HG03103 (cell line): ENCODE results near the gene REN.

Experiments
- ATAC-seq: cut with Tn5 transposase; IDR thresholded peaks from one replicate; pipeline ENCODE4 v1.9.1; 2021; ENCODE audit warnings: low read depth; ENCODE audit not compliant: unreplicated experiment

Gene REN

DNA sequence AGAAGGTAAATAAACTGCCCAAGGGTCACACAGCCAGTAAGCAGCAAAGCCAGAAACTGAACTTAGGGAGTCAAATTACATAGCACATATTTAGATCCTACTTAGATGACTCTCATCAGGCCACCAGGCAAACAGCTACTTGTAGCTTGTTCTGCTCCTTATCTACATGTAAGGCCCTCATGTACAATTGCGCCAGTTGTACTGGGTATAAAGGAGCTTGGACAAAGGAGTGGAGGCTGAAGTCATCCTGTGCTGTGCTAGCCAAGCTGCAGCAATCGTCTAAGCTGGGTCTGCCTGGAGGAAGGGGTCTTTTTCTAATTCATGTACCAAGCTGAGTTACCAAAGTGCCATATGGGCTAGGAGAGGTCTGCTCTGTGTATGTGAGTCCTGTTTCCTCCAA, 27.0 kb downstream of the REN start:
- ATAC-seq, result no peak

DNA sequence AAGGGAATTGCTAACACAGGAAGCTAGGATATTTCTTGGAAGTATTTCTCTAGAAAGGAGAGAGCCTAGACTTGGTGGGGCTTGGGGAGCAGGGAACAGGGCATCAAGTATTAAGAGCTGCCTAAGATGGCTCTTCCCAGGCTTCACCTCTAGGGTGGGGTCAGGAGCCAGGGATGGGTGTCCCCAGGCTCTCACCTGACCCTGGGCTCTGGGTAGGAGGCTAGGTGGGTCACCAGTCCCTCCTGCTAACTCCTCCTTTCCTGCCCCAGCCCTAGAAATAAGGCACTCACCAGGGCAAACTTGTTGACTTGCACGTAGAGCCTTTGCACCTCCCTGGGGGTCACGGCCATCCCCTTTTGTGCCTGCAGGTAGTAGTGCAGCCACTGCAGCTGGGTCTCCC, 29.3 kb downstream of the REN start:
- no peak for ATAC-seq

DNA sequence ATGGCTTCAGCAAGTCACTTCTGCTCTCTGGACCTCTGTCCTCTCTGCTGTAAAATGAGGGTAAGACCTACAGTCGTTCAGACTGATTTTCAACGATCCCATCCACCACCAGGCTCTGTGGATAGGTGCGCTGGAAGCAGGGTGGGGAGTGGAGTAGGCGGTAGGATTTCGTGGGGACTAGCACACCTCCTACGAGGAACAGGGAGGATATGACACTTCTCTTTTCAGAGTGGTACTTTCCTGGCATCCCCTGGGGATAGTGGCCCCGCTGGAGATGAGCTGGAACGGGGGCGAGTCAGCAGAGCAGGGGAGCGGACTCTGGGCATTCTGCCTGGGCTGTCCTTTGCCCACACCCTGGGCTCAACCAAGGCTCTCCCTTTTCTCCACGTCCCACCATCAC, 32.0 kb downstream of the REN start:
- ATAC-seq, result no peak

DNA sequence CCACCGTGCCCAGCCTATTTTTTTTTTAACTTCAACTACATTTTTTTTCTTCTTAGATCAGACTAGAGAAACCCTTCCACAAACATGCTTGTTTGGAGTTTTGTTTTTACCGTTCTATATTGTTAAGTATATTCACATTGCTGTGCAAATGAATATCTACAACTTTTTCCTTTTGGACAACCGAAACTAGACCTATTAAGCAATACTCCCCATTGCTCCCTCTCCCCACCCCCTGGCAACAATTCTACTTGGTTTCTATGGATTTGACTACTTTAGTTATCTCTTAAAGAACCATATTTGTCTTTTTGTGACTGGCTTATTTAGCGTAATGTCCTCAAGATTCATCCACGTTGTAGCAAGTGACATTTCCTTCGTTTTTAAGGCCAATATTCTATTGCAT, 33.4 kb downstream of the REN start:
- no peak for ATAC-seq

DNA sequence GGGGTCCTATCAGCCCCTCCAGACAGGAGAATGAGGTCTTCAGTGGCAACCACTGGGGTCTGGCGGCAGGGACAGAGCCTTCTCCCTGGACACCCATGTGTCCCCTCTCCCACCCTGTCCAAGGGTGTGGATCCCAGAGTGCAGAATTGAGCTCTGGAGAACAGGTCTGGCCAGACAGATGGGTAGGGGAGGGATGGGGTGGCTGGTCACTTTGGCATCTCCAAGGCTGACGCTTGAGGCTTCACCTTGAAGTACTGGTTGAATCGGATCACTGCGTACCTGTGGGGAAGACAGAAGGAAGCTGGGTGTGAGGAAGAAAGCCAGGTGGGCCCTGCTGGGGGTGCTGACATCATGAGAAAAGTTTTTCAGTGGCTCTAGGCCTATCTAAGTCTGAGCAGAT, 34.2 kb downstream of the REN start:
- no peak for ATAC-seq

DNA sequence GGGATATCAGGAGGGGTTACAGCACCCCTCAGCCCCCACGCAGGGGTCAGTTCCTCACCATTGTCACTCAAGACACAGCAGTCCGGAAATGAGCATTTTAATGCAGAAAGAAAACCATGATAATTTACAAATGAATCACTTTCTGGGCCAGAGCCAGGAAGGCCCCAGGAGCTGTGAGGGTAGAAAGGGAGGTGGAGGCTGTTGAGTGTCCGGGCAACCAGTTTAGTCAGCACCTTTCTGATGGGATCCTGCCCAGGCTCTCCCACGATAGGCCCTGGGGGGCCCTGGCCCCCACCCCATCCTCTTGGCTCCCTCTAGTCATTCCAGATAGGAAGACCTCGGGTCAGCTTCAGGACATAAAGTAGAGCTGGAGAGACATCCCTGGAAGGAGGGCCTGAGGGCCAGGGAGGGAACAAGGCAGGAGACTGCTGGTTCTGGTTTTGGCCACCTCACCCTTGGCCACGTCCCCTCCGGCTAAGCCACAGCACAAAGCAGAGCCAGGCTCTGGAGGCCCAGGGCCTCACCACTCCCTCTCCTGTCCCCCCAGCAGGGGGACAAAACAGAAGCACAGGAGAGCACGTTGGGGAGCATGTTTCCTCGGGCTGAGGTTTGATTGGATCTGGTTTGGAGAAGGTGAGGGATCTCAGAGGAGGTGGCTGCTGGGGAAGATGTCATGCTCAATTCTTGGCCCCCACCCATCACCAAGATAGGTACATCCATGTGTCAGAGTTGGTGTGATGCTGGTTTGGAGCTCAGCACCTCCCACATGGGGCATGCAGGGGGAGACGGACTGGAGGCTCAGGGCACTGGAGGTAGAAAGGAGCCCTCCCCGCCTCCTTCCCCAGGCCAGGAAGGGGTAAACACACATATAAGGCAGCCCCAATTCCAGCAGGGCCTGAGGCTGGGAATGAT, 34.9 kb downstream of the REN start:
- no peak for ATAC-seq

DNA sequence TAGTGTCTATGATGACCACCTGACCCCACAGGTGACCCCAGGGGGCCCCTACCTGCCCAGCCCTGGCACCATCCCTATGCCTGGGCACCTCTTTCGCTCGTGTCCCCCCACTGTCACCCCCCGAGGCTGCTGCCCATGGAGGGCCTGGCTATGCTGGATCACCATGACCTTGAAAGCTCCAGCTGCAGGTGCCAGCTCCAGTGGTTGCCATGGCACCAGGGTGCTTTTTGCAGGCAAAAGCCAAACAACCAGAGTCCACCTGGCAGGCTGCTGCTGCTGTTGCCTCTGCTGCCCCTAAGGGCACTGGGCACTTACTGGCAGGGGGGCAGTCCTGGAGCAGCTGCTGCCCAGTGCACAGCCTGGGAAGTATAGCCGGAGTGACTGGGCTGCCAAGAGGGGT, 36.0 kb downstream of the REN start:
- no peak for ATAC-seq

DNA sequence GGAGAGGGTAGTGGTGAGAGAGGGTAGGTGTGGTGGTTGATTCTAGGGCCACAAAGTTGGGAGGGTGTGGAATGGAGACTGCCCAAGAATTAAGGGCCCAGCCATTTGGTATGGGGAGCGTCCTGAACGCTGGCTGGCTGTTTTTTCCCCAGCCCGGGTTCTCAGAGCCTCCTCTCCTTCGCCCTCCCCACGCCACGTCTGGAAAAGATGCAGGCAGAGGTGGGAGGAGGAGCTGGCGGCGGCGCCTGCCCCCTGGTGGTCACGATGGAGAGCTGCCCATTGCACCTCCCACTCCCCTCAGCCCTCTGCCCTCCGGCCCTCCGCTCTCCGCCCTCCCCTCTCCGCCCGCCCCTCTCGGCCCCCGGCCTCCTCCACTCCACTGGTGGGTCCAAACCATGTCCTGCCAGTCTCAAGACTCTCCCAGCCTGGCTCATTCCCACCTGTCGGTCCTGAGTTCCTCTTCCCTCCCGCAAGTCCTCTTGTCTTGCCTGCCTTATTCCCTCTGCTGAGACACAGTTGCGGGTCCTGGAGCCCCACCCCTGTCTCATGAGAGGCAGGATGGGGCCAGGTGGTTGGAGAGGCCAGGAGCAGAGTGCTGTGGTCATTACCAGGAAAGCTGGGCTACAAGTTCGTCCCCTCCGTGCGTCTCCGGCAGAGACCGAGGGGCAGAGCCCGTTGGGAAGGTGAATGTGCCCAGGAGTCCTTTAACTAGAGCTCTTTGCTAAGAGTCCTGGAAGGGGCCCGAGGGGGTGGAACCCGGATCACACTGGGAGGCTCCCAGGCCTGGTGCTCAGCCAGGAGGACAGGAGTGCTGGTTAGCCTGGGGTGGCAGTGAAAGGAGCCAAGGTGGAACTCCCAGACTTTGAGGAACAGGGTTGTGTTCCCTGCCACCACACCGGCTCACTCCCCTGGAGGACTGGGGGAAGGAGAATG, 36.9 kb downstream of the REN start:
- no peak for ATAC-seq

DNA sequence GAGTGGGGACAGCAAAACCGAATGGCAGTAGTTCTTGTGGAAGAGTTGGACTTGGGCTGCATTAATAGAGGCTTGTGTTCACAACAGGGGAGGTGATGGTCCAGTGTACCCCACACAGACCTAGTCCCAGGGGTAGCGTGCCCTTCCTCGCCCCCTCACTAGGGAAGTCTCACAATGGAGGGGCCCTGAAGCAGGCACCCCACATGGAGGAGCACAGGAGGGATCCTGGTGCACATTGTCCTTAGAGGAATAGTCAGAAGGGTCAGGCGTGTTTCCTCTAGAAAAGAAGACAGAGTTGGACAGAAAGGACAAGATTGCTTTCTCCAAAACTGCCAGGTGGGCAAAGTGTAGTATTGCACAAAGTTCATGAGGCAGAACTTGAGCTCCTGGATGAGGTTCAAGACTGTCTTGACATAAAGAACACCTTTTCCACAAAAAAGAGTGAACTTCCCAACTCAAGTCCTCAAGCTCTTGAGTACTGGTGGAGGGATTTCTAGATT, 37.6 kb downstream of the REN start:
- no peak for ATAC-seq

DNA sequence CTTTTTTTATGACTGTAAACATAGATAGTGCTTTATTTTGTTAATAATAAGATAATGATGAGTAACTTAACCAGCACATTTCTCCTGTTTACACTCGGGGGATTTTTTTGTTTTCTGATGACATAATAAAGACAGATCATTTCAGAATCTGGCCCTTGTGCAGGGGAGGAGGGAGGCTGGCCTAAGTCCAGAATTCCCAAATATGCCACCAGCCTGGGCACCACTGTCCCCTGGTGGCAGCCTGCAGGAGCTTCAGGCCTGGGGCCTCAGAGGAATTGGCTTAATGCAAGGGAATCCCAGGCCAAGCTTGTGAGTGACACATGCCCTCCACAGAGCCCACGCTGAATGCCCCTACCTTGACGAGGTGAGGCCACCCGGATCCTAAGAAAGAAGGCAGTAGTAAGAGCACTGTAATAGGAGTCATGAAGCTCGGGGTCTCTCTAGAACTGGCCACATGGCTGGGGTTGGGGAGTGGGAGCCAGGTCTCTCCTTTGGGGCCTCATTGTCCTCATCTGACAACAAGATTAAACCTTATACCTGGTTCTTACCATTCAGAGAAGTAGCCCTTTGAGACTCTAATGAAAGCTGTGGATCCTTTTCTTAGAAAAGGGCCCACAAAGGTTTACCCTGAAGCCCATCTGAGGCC, 38.4 kb downstream of the REN start:
- no peak for ATAC-seq

DNA sequence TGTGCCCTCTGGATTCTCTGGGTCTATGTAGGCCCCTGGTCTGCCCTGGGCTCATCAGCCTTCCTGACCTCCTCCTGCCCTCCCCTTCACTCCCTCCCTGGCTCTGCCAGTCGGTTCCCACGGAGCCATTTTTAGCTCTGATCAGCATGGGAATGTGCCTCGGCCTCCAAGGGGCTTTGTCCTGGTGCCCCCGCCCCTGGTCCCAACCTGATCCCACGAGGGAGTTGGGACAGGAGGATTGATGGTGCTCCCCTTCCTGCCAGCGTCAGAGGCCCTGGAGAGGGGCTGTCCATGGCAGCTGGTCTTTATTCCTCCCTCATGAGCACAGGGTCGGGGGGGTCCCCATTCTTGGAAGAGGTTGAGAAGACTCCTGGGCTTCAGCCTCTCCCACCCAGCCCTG, 39.2 kb downstream of the REN start:
- no peak for ATAC-seq

DNA sequence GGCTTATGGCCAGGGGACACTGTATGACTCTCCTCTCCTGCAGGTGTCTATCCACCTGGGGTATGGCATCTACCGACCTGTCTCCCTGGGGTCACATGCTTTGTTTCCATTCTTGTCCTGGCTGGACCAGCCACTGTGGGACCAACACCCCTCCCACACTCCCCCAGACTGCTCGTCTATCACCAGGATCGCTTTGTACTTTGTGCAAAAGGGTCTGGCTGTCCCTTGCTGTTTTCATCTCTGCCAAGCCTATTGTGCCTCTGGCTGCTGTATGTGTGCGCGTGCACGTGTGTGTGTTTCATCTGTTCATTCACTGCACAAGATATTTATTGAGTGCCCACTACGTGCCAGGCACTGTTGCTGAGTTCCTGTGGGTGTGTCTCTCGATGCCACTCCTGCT, 39.8 kb downstream of the REN start:
- ATAC-seq, result no peak

DNA sequence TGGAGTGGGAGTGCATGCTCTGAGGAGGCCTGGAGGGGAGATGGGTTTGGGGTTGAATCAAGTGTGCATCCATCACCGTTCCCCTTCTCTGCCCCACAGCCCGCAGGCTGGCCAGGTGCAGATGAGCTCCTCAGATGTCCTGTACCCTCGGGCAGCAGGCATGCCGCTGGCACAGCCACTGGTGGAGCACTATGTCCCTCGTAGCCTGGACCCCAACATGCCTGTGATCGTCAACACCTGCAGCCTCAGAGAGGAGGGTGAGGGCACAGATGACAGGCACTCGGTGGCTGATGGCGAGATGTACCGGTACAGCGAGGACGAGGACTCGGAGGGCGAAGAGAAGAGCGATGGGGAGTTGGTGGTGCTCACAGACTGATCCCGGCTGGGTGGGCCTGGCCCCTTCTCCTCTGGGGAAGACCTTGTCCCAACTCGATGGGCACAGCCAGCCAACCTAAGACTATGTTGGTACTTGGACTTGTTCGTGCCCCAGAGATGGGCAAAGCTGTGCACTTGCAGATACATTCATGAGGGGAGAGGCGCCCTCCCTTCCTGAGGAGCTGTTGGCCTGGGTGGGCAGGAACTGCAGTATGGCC, 40.3 kb downstream of the REN start:
- no peak for ATAC-seq

DNA sequence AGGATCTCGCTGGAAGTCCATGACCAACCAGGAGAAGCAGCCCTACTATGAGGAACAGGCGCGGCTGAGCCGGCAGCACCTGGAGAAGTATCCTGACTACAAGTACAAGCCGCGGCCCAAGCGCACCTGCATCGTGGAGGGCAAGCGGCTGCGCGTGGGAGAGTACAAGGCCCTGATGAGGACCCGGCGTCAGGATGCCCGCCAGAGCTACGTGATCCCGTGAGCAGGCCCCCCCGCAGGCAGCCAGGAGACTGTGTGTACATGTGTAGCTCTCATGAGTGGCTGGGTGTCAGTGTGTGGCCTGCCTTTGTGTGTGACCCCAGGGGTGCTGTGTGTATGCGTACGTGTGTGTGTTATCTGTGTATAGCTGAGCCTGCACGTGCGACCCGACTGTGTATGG, 41.5 kb downstream of the REN start:
- no peak for ATAC-seq

DNA sequence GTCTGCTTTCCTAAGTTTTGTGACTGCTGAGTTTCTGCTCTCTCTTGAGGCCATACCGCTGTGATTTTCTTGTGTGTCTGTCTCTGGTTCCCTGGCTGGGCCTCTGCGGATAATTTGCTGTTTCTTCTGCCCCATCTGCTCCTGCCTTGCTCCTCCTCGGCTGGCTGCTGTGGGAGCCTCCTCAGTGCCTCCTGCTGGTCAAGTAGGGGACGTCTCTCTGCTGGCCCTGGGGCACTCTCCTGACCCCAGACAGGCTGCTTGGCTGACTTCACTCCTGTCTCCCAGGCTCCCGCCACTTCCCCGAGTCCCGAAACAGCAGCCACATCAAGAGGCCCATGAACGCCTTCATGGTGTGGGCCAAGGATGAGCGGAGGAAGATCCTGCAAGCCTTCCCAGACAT, 42.8 kb downstream of the REN start:
- no peak for ATAC-seq

DNA sequence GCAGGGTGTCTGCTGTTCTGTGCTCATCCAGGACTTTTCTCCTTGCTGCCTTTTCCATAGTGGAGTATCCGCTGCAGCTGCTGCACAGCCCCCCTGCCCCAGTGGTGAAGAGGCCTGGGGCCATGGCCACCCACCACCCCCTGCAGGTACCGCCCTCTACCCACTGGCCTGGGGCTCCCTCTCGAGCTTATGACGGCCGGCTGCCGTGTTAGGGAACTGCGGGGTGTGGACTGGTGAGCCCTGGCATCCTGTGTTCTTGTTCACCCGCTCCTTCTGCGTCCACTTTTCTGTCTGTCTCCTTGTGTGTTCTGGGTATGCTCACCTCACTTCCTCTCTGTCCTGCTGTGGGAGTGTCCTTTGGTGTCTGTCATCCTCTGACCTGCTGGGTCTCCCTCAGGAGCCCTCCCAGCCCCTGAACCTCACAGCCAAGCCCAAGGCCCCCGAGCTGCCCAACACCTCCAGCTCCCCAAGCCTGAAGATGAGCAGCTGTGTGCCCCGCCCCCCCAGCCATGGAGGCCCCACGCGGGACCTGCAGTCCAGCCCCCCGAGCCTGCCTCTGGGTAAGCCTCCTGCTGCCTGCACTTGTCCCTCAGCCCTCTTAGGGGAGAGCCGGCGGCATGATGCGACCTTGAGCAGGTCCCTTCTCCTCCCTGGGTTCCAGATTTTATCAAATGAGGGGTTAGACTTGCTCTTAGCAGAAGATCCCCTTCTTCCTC, 44.1 kb downstream of the REN start:
- ATAC-seq, result no peak

DNA sequence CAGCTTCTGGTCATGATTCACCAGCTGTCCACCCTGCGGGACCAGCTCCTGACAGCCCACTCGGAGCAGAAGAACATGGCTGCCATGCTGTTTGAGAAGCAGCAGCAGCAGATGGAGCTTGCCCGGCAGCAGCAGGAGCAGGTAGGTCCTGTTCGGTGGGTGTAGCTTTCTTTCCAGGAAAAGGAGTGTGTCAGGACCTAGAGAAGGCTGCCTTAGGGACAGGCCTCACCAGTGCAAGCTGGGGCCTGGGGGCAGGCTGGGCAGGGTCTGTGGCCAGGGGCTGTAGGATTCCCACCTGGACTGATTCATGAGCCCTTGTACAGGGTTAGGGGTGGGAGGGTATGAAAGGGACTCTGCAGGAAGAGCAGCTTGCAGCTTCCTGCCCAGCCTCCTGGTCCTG, 49.6 kb downstream of the REN start:
- ATAC-seq, result no peak

DNA sequence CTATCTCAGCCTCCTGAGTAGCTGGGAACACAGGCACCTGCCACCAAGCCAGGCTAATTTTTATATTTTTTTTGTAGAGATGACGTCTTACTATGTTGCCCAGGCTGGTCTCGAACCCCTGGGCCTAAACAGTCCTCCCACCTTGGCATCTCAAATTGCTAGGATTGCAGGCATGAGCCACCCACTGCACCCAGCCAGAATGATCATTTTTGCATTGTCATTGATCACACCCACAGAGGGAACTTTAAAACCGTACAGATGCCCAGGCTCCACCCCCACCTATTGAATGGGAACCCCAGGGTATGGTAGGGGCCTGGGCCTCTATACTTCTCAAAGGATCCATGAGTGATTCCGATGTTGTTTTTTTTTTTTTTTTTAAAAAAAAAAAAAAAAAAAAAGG, 51.0 kb downstream of the REN start:
- no peak for ATAC-seq

DNA sequence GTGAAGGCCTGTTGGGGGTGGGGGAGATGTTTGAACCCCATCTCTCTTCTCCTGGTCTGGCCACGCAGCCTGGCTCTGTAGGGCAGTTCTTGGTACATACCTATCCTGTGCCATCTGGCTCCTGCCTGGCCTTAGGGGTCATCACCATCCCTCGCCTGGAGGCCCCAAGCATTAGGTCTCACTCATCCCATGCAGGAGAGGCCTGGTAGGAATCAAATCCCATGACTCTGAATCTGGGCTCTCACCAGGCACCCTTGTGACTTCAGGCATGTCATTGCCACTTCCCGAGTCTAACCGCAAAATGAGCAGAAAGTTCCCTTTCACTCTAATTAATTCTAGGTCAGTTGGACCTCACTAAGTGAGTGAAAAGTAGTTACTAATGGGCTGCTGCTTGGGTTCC, 51.5 kb downstream of the REN start:
- no peak for ATAC-seq

DNA sequence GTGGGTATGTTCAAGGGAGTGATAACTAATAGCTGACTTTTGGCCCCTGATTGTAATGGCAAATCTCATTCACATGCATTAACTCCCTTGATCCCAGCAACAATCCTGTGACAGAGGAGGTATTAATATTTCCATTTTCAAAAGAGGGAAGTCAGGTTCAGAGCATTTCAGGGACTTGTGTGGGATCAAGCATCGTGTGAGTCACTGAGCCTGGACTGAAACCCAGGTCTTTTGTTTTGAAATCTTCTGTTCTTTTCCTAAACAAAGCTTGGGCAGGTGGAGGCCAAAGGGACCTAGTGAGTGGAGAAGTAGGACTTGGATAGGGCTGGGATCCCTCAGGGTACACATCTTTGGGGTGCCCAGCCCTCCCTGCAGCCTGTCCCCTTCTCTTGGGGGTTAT, 52.2 kb downstream of the REN start:
- ATAC-seq, result no peak
